22Rv1 (cell line): ENCODE data around the gene PDPR.
"Not testable (repeated sequence)": the region's sequence is repeated elsewhere in the genome, so short reads cannot be mapped to it uniquely, and the experiment has no call there.

ENCODE experiments used
- CTCF ChIP-seq: fragments of 450-650 bp; IDR thresholded peaks from 2 replicates; pipeline ENCODE4 v1.5.1; 2017; ENCODE audit warnings: mild to moderate bottlenecking
- ZFX ChIP-seq: fragments of 450-650 bp; IDR thresholded peaks from 2 replicates; pipeline ENCODE4 v1.6.1; 2017; ENCODE audit warnings: antibody characterized with exemption, borderline replicate concordance

- TF ChIP-seq CTCF, ZFX: not testable (repeated sequence)
These were observed 85.0 kb downstream of the PDPR start for GRCh38 chr16:70199170-70199569.
